Hepatocyte (in vitro differentiated cells): Measurements from ENCODE around the gene CHST11.

Experiments
- EZH2 ChIP-seq: fragments of 200-600 bp; sonication (generic); IDR thresholded peaks from 2 replicates; pipeline ENCODE4 v1.6.1; 2016; ENCODE audit warnings: antibody characterized with exemption, mild to moderate bottlenecking, borderline replicate concordance
- EZH2phosphoT487 ChIP-seq: fragments of 200-600 bp; sonication (generic); IDR thresholded peaks from one replicate; pipeline ENCODE4 v1.6.1; 2018; ENCODE audit warnings: antibody characterized with exemption, mild to moderate bottlenecking, low read depth, moderate library complexity; ENCODE audit not compliant: unreplicated experiment, severe bottlenecking
- TF ChIP-seq, protein P1 (sequence below): fragments of 200-600 bp; sonication (generic); IDR thresholded peaks from 2 replicates; pipeline ENCODE4 v1.5.1; 2016; ENCODE audit warnings: antibody characterized with exemption, mild to moderate bottlenecking; ENCODE audit not compliant: poor library complexity

DNA sequence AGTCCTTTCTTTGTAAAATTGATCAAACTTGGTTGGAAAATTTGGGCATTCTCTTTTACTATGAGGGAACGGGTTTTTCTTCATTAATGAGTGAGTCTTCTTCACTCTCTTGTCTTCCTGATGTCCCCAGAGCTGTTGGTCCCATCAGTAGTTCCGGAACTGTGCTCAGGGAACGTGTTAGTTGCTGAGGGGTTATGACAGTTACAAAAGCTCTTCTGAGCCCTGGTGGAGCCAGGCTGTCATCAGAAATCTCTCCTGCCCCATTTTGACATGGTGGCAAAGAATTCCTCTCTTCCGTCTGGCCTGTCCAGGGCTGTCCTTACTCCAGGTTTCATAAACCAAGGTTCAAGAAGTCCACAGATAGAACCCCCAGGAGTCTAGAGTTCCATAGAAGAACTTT is 292.8 kb downstream of the CHST11 start:
- TF ChIP-seq, protein P1, sequence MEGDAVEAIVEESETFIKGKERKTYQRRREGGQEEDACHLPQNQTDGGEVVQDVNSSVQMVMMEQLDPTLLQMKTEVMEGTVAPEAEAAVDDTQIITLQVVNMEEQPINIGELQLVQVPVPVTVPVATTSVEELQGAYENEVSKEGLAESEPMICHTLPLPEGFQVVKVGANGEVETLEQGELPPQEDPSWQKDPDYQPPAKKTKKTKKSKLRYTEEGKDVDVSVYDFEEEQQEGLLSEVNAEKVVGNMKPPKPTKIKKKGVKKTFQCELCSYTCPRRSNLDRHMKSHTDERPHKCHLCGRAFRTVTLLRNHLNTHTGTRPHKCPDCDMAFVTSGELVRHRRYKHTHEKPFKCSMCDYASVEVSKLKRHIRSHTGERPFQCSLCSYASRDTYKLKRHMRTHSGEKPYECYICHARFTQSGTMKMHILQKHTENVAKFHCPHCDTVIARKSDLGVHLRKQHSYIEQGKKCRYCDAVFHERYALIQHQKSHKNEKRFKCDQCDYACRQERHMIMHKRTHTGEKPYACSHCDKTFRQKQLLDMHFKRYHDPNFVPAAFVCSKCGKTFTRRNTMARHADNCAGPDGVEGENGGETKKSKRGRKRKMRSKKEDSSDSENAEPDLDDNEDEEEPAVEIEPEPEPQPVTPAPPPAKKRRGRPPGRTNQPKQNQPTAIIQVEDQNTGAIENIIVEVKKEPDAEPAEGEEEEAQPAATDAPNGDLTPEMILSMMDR = no peak
- no peak for TF ChIP-seq EZH2
- TF ChIP-seq EZH2phosphoT487 = no peak
